ENCODE data around the gene PLOD1.
"Not testable (repeated sequence)": the region's sequence is repeated elsewhere in the genome, so short reads cannot be mapped to it uniquely, and the experiment has no call there.

The PLOD1 gene

GRCh38 chr1:11912482-11913216 lies 21.9 kb upstream of the PLOD1 start:
- DNase-seq, result not testable (repeated sequence)

GRCh38 chr1:11913291-11913690 lies 21.2 kb upstream of the PLOD1 start:
- DNase-seq, result no peak

- no peak for DNase-seq
Observed at GRCh38 chr1:11914024-11914423, 20.5 kb upstream of the PLOD1 start.

GRCh38 chr1:11918799-11919519 lies 15.6 kb upstream of the PLOD1 start:
- DNase-seq, result no peak

GRCh38 chr1:11919621-11920020 lies 14.9 kb upstream of the PLOD1 start:
- no peak for DNase-seq

GRCh38 chr1:11920239-11920903 lies 14.1 kb upstream of the PLOD1 start:
- no peak for DNase-seq

GRCh38 chr1:11921022-11921421 lies 13.5 kb upstream of the PLOD1 start:
- no peak for DNase-seq

GRCh38 chr1:11923069-11923826 lies 11.3 kb upstream of the PLOD1 start:
- DNase-seq, result no peak

- DNase-seq, result no peak
Observed at GRCh38 chr1:11923827-11924113, 10.7 kb upstream of the PLOD1 start.

- DNase-seq, result no peak
Observed at GRCh38 chr1:11924334-11925195, 10.0 kb upstream of the PLOD1 start.

GRCh38 chr1:11925196-11925937 lies 9.2 kb upstream of the PLOD1 start:
- DNase-seq, result not testable (repeated sequence)

- DNase-seq, result no peak
Observed at GRCh38 chr1:11925938-11926292, 8.6 kb upstream of the PLOD1 start.

- DNase-seq, result no peak
Observed at GRCh38 chr1:11927866-11928592, 6.5 kb upstream of the PLOD1 start.

GRCh38 chr1:11929849-11930248 lies 4.7 kb upstream of the PLOD1 start:
- DNase-seq, result no peak

GRCh38 chr1:11930571-11931445 lies 3.7 kb upstream of the PLOD1 start:
- DNase-seq, result no peak

GRCh38 chr1:11931845-11932244 lies 2.7 kb upstream of the PLOD1 start:
- no peak for DNase-seq

GRCh38 chr1:11935057-11935412 lies 518 bp downstream of the PLOD1 start:
- DNase-seq, result no peak

- DNase-seq, result not testable (repeated sequence)
Observed at GRCh38 chr1:11935733-11936132, 1.2 kb downstream of the PLOD1 start.

GRCh38 chr1:11938722-11939526 lies 4.4 kb downstream of the PLOD1 start:
- DNase-seq, result no peak
